ENCODE results near the gene CDK5RAP2. TPM values are rescaled to one million over a fixed set of nuclear protein-coding genes. Genes with fewer than 3 reads are reported as not detected.

Gene CDK5RAP2
- polyA plus RNA-seq, 1 donor (not counting 4 experiments of a cell fraction or from before 2014, with no cell fraction given): 22.4 TPM

GRCh38 chr9:120536949-120537640 is 42.9 kb downstream of the CDK5RAP2 start:
- no peak overlapping the region for H2AFZ ChIP-seq (ENCODE audit: control insufficient read depth, low read length)
- peaks cover 6 to 42% of the 10 kb centered on the region in 2 experiments for H3K36me3 ChIP-seq (ENCODE audit: control insufficient read depth in 2 of 2, extremely low read depth in 1 of 2, insufficient read depth in 2 of 2, low read length in 2 of 2)
- peaks cover 2% of the 10 kb centered on the region for H3K9me1 ChIP-seq (ENCODE audit: control insufficient read depth, extremely low read depth, insufficient read depth, low read length)
- peaks cover 27% of the 10 kb centered on the region for H3K79me2 ChIP-seq (ENCODE audit: control insufficient read depth, insufficient read depth, low read length)
- dilution Hi-C loops (cut with MboI; ENCODE audit: extremely low pct_ligation_motif_present, low sequenced_read_pairs): no loop called here
- no peak for TF ChIP-seq CTCF (optimal IDR thresholded peaks at IDR 0.05 in 1 of 3, IDR thresholded peaks at IDR 0.05 in 1 of 3, conservative IDR thresholded peaks at IDR 0.05 in 1 of 3; ENCODE audit: extremely low read depth in 1 of 3, insufficient read depth in 2 of 3, low read length in 3 of 3)
- TF ChIP-seq EZH2 (IDR thresholded peaks at IDR 0.05; ENCODE audit: low read length): no peak
- no peak overlapping the region for H3K27ac ChIP-seq (ENCODE audit: control insufficient read depth, insufficient read depth, low read length)
- DNase-seq (ENCODE audit: low read depth, low spot score) (no peak), FAIRE-seq (no peak)
- no peak overlapping the region for H3K9ac ChIP-seq (ENCODE audit: control insufficient read depth, extremely low read depth, insufficient read depth, low read length)
- no peaks in the 10 kb centered on the region for H3K9me3 ChIP-seq (ENCODE audit: control insufficient read depth, low read depth, low read length)
- peaks cover 28% of the 10 kb centered on the region for H3K4me1 ChIP-seq (ENCODE audit: control insufficient read depth, extremely low read depth, insufficient read depth, low read length)
- no peak overlapping the region for H3K4me3 ChIP-seq (ENCODE audit: control insufficient read depth in 2 of 3, extremely low read depth in 1 of 3, insufficient read depth in 2 of 3, low read depth in 1 of 3, low read length in 3 of 3)
- H3K27me3 ChIP-seq (ENCODE audit: control insufficient read depth, extremely low read depth, insufficient read depth, low read length): no peaks in the 10 kb centered on the region
- no peak overlapping the region for H3K4me2 ChIP-seq (ENCODE audit: control insufficient read depth, extremely low read depth, insufficient read depth, low read depth, low read length)
- no peaks in the 10 kb centered on the region for H4K20me1 ChIP-seq (ENCODE audit: control insufficient read depth, extremely low read depth, insufficient read depth, low read length)

- H3K36me3 ChIP-seq (ENCODE audit: control insufficient read depth in 2 of 2, extremely low read depth in 1 of 2, insufficient read depth in 2 of 2, low read length in 2 of 2): peaks cover 3 to 38% of the 10 kb centered on the region in 2 experiments
- no peaks in the 10 kb centered on the region for H3K27me3 ChIP-seq (ENCODE audit: control insufficient read depth, extremely low read depth, insufficient read depth, low read length)
- H3K4me3 ChIP-seq (ENCODE audit: control insufficient read depth in 2 of 3, extremely low read depth in 1 of 3, insufficient read depth in 2 of 3, low read depth in 1 of 3, low read length in 3 of 3): no peak overlapping the region
- H3K9ac ChIP-seq (ENCODE audit: control insufficient read depth, extremely low read depth, insufficient read depth, low read length): no peak overlapping the region
- no peaks in the 10 kb centered on the region for H3K9me3 ChIP-seq (ENCODE audit: control insufficient read depth, low read depth, low read length)
- H3K27ac ChIP-seq (ENCODE audit: control insufficient read depth, insufficient read depth, low read length): no peak overlapping the region
- dilution Hi-C loops (cut with MboI; ENCODE audit: extremely low pct_ligation_motif_present, low sequenced_read_pairs): no loop called here
- H3K4me2 ChIP-seq (ENCODE audit: control insufficient read depth, extremely low read depth, insufficient read depth, low read depth, low read length): no peak overlapping the region
- H4K20me1 ChIP-seq (ENCODE audit: control insufficient read depth, extremely low read depth, insufficient read depth, low read length): no peaks in the 10 kb centered on the region
- peaks cover 38% of the 10 kb centered on the region for H3K4me1 ChIP-seq (ENCODE audit: control insufficient read depth, extremely low read depth, insufficient read depth, low read length)
- no peak for TF ChIP-seq EZH2 (IDR thresholded peaks at IDR 0.05; ENCODE audit: low read length)
- peaks cover 2% of the 10 kb centered on the region for H3K9me1 ChIP-seq (ENCODE audit: control insufficient read depth, extremely low read depth, insufficient read depth, low read length)
- DNase-seq (ENCODE audit: low read depth, low spot score) (no peak), FAIRE-seq (no peak)
- H3K79me2 ChIP-seq (ENCODE audit: control insufficient read depth, insufficient read depth, low read length): peaks cover 30% of the 10 kb centered on the region
- H2AFZ ChIP-seq (ENCODE audit: control insufficient read depth, low read length): no peak overlapping the region
Observed at GRCh38 chr9:120536094-120536493, 43.9 kb downstream of the CDK5RAP2 start.
